Neural cell (in vitro differentiated cells): ENCODE measurements around the gene DOK5. TPM values are rescaled to one million over a fixed set of nuclear protein-coding genes. Genes with fewer than 3 reads are reported as not detected.

Source experiments
- H2AFZ ChIP-seq: fragments of 200-600, 300-800 bp; sonication (generic), shearing (Covaris generic); 2 replicates; pipeline ENCODE4 v1.6.0; 2014; ENCODE audit warnings: low read depth, mild to moderate bottlenecking, antibody characterized with exemption, low read length, moderate library complexity
- H3F3A ChIP-seq: fragments of 200-600 bp; shearing (Covaris generic); 2 replicates; pipeline ENCODE4 v1.6.1; 2016; ENCODE audit warnings: mild to moderate bottlenecking, moderate library complexity, mixed read lengths, antibody characterized with exemption, low read length; ENCODE audit not compliant: insufficient read depth, poor library complexity, severe bottlenecking
- H3K27ac ChIP-seq: fragments of 200-600, 300-800 bp; sonication (generic), shearing (Covaris generic); 2 replicates; pipeline ENCODE4 v1.5.1; 2014; ENCODE audit warnings: mild to moderate bottlenecking, low read length, moderate library complexity
- H3K27me3 ChIP-seq: fragments of 300-800, 200-600 bp; sonication (generic), shearing (Covaris generic); 2 replicates; pipeline ENCODE4 v1.6.0; 2014; ENCODE audit warnings: mild to moderate bottlenecking, low read depth, low read length, moderate library complexity; ENCODE audit not compliant: insufficient read depth
- H3K36me3 ChIP-seq: fragments of 300-800, 200-600 bp; sonication (generic), shearing (Covaris generic); 2 replicates; pipeline ENCODE4 v1.5.1; 2014; ENCODE audit warnings: mild to moderate bottlenecking, antibody characterized with exemption, low read length, moderate library complexity; ENCODE audit not compliant: insufficient read depth
- H3K4me2 ChIP-seq: fragments of 300-800, 200-600 bp; sonication (generic), shearing (Covaris generic); 2 replicates; pipeline ENCODE4 v1.6.0; 2014; ENCODE audit warnings: mild to moderate bottlenecking, low read length
- H3K4me3 ChIP-seq: fragments of 300-800, 200-600 bp; sonication (generic), shearing (Covaris generic); 2 replicates; pipeline ENCODE4 v1.5.1; 2014; ENCODE audit warnings: mild to moderate bottlenecking, low read length, moderate library complexity
- H3K79me2 ChIP-seq: fragments of 200-600 bp; shearing (Covaris generic); replicated peaks from 2 replicates; pipeline ENCODE4 v1.6.0; 2014; ENCODE audit warnings: mild to moderate bottlenecking, low read length, moderate library complexity; ENCODE audit not compliant: insufficient read depth
- H3K9ac ChIP-seq: fragments of 300-800, 200-600 bp; sonication (generic), shearing (Covaris generic); 2 replicates; pipeline ENCODE4 v1.6.1; 2016; ENCODE audit warnings: mild to moderate bottlenecking, low read length, mixed read lengths
- H3K9me2 ChIP-seq: fragments of 200-600 bp; shearing (Covaris generic); 2 replicates; pipeline ENCODE4 v1.6.1; 2016; ENCODE audit warnings: mild to moderate bottlenecking, low read length, mixed read lengths; ENCODE audit not compliant: insufficient read depth
- H3K9me3 ChIP-seq: fragments of 200-600, 300-800 bp; sonication (generic), shearing (Covaris generic); 2 replicates; pipeline ENCODE4 v1.6.1; 2016; ENCODE audit warnings: mild to moderate bottlenecking, mixed run types, low read length, moderate library complexity, mixed read lengths
- H4K20me1 ChIP-seq: fragments of 200-600 bp; shearing (Covaris generic); 2 replicates; pipeline ENCODE4 v1.6.1; 2016; ENCODE audit warnings: mild to moderate bottlenecking, mixed run types; ENCODE audit not compliant: insufficient read depth
- EP300 ChIP-seq: fragments of 450-650 bp; conservative IDR thresholded peaks from 2 replicates; pipeline ENCODE4 v1.6.1; 2014; ENCODE audit warnings: antibody characterized with exemption, mild to moderate bottlenecking, moderate library complexity; ENCODE audit not compliant: poor library complexity, severe bottlenecking
- EZH2 ChIP-seq: fragments of 200-600, 300-800 bp; shearing (Covaris generic), sonication (generic); IDR thresholded peaks from 2 replicates; pipeline ENCODE4 v1.6.1; 2014; ENCODE audit warnings: antibody characterized with exemption, low read length, borderline replicate concordance, mild to moderate bottlenecking; ENCODE audit not compliant: insufficient read depth, poor library complexity, severe bottlenecking
- MXI1 ChIP-seq: fragments of 450-650 bp; conservative IDR thresholded peaks from 2 replicates; pipeline ENCODE4 v1.6.1; 2014; ENCODE audit warnings: antibody characterized with exemption, mild to moderate bottlenecking; ENCODE audit not compliant: poor library complexity, severe bottlenecking
- POLR2AphosphoS5 ChIP-seq: IDR thresholded peaks from 2 replicates; pipeline ENCODE4 v1.6.1; 2012
- RAD21 ChIP-seq: fragments of 450-650 bp; conservative IDR thresholded peaks from 2 replicates; pipeline ENCODE4 v1.6.1; 2014; ENCODE audit warnings: antibody characterized with exemption, mild to moderate bottlenecking, moderate library complexity
- SMC3 ChIP-seq: fragments of 450-650 bp; conservative IDR thresholded peaks from 2 replicates; pipeline ENCODE4 v1.6.1; 2014; ENCODE audit warnings: antibody characterized with exemption, mild to moderate bottlenecking, moderate library complexity; ENCODE audit not compliant: poor library complexity
- TAF1 ChIP-seq: IDR thresholded peaks from 2 replicates; pipeline ENCODE4 v1.6.1; 2012; ENCODE audit warnings: low read depth
- polyA plus RNA-seq: library from polyadenylated mRNA; depleted of rRNA; stranded (reverse); fragments of >200 nt; gene quantifications from 2 replicates; pipeline ENCODE4 v1.2.3, GENCODE V29; 2014
- TF ChIP-seq, protein P1 (sequence below): fragments of 450-650 bp; IDR thresholded peaks from 2 replicates; pipeline ENCODE4 v1.5.1; 2014; ENCODE audit warnings: antibody characterized with exemption, mild to moderate bottlenecking, moderate library complexity; ENCODE audit not compliant: poor library complexity, severe bottlenecking
- TF ChIP-seq, protein P2 (sequence below): IDR thresholded peaks from 2 replicates; pipeline ENCODE4 v1.6.1; 2012; ENCODE audit warnings: borderline replicate concordance

DOK5 gene
- polyA plus RNA-seq, 1 donor from 2014 or later, result 4.6 TPM

DNA sequence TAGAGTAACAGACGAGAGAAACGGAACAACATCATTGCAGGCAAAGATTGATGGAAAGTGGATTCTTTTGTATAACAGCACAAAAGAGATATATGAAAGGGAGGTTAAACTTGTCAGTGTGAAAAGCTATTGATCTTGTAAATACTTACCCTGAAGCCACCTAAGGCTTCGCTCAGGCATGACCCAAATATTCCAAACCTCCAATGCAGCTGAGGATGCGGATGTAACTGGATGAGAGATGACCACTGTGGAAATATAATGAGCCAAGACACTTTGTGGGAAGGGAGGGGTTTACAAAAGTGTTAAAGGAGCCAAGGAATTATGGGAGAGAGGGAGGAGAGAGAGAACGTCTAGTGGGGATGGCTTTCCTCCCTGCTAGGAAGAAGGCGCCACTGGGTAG is 112.0 kb downstream of the DOK5 start:
- Histone ChIP-seq H3K27me3 (no peaks in the 10 kb centered on the region), H3K36me3 (no peaks in the 10 kb centered on the region), H3K9me2 (no peaks in the 10 kb centered on the region), H2AFZ (no peak overlapping the region), H3F3A (no peaks in the 10 kb centered on the region), H3K27ac (no peak overlapping the region), H3K9me3 (no peaks in the 10 kb centered on the region), H3K4me3 (no peak overlapping the region), H3K9ac (no peak overlapping the region), H3K4me2 (no peak overlapping the region), H4K20me1 (no peaks in the 10 kb centered on the region), H3K79me2 (no peaks in the 10 kb centered on the region)
- no peak for TF ChIP-seq TAF1
- TF ChIP-seq EZH2, result no peak
- no peak for TF ChIP-seq RAD21
- no peak for TF ChIP-seq POLR2AphosphoS5
- TF ChIP-seq, protein P1, sequence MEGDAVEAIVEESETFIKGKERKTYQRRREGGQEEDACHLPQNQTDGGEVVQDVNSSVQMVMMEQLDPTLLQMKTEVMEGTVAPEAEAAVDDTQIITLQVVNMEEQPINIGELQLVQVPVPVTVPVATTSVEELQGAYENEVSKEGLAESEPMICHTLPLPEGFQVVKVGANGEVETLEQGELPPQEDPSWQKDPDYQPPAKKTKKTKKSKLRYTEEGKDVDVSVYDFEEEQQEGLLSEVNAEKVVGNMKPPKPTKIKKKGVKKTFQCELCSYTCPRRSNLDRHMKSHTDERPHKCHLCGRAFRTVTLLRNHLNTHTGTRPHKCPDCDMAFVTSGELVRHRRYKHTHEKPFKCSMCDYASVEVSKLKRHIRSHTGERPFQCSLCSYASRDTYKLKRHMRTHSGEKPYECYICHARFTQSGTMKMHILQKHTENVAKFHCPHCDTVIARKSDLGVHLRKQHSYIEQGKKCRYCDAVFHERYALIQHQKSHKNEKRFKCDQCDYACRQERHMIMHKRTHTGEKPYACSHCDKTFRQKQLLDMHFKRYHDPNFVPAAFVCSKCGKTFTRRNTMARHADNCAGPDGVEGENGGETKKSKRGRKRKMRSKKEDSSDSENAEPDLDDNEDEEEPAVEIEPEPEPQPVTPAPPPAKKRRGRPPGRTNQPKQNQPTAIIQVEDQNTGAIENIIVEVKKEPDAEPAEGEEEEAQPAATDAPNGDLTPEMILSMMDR, result no peak
- TF ChIP-seq, protein P2, sequence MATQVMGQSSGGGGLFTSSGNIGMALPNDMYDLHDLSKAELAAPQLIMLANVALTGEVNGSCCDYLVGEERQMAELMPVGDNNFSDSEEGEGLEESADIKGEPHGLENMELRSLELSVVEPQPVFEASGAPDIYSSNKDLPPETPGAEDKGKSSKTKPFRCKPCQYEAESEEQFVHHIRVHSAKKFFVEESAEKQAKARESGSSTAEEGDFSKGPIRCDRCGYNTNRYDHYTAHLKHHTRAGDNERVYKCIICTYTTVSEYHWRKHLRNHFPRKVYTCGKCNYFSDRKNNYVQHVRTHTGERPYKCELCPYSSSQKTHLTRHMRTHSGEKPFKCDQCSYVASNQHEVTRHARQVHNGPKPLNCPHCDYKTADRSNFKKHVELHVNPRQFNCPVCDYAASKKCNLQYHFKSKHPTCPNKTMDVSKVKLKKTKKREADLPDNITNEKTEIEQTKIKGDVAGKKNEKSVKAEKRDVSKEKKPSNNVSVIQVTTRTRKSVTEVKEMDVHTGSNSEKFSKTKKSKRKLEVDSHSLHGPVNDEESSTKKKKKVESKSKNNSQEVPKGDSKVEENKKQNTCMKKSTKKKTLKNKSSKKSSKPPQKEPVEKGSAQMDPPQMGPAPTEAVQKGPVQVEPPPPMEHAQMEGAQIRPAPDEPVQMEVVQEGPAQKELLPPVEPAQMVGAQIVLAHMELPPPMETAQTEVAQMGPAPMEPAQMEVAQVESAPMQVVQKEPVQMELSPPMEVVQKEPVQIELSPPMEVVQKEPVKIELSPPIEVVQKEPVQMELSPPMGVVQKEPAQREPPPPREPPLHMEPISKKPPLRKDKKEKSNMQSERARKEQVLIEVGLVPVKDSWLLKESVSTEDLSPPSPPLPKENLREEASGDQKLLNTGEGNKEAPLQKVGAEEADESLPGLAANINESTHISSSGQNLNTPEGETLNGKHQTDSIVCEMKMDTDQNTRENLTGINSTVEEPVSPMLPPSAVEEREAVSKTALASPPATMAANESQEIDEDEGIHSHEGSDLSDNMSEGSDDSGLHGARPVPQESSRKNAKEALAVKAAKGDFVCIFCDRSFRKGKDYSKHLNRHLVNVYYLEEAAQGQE, result no peak
- TF ChIP-seq EP300, result no peak
- no peak for TF ChIP-seq MXI1
- no peak for TF ChIP-seq SMC3

DNA sequence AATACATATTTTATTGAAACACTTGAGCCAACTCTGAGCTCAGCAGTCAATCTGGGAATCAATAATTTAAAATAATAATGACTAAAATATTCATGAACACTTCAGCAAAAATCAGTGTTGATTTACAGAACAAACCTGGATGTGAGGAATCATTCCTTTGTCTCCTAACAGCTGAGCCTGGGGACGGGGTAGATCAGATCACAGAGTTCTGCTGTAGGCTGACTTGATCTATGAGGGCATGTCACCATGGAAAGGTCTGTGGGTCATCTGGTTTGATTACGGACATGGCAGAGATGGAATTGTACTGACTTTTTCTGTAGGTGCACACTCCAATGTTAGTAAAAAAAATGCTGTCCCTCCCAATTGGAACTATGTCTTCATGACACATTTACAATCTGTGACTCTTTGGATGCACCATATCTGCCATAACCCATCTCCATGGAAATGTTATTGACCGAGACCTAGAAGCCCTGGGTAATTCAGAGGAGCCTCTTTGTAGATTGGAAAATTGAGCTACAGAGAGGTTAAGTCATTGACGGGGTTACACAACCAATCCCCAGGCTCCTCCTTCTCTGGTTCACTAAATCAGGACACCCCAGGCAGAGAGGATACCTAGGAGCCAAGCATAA is 114.1 kb downstream of the DOK5 start:
- Histone ChIP-seq H3K36me3 (no peaks in the 10 kb centered on the region), H2AFZ (no peak overlapping the region), H3K9ac (no peak overlapping the region), H3K9me2 (no peaks in the 10 kb centered on the region), H3K4me3 (no peak overlapping the region), H3F3A (no peaks in the 10 kb centered on the region), H4K20me1 (no peaks in the 10 kb centered on the region), H3K79me2 (no peaks in the 10 kb centered on the region), H3K27me3 (no peaks in the 10 kb centered on the region), H3K4me2 (no peak overlapping the region), H3K27ac (no peak overlapping the region), H3K9me3 (no peaks in the 10 kb centered on the region)
- TF ChIP-seq EZH2, result no peak
- TF ChIP-seq TAF1, result no peak
- TF ChIP-seq, protein P2, result no peak
- TF ChIP-seq RAD21, result no peak
- TF ChIP-seq, protein P1, result no peak
- TF ChIP-seq POLR2AphosphoS5, result no peak
- TF ChIP-seq EP300, result no peak
- no peak for TF ChIP-seq MXI1
- TF ChIP-seq SMC3, result no peak
